Testis (tissue), 2 donors: ENCODE data around the gene TMEM225B.

Experiments
- CTCF ChIP-seq, 3 experiments: fragments of 450-650 bp in 2 of 3; fragments of 200-600 bp in 1 of 3; sonication (generic) in 1 of 3; IDR thresholded peaks; one replicate each; pipeline ENCODE4 v1.5.1; 2016 to 2019; ENCODE audit warnings: antibody characterized with exemption in 3 of 3, mild to moderate bottlenecking in 2 of 3, moderate library complexity in 1 of 3
- POLR2A ChIP-seq: fragments of 450-650 bp; IDR thresholded peaks from one replicate; pipeline ENCODE4 v1.6.1; 2017; ENCODE audit warnings: antibody characterized with exemption, mild to moderate bottlenecking, moderate library complexity

DNA sequence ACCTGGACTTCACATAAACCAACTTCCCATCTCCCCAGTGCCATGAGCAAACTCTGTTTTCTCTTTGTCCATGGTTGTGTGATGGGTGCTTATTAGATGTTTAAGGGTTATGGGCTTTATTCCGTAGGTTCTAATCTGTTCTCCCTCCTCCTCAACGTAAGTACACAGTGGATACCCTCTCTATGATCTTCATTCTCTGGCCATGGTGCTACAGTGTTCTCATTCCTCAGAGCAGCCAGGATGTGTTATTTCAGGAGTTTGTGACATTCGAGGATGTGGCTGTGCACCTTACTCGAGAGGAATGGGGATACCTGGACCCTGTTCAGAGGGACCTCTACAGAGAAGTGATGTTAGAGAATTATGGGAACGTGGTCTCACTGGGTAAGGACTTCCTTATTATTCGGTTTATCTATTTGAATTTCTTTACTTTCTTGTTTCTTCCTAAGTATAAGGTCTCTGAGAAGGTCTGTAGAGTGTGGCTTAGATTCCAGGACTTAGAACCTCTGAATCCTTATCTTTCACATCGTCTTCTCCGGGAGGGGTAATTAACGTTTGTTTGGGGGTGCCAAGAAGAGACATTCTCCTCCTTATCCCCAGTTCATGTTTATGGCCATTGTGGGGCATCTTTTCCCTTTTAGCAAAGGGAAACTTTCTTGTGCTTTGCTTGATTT lies 35.8 kb upstream of the TMEM225B start:
- no peak for TF ChIP-seq POLR2A
- no peak for TF ChIP-seq CTCF (IDR thresholded peaks at IDR 0.05)
